Type B pancreatic cell (in vitro differentiated cells): ENCODE data around the gene CORO6. TPM values are rescaled to one million over a fixed set of nuclear protein-coding genes. Genes with fewer than 3 reads are reported as not detected.

Experiments used
- DNase-seq: peaks from one replicate; pipeline ENCODE4 v3.0.0; 2021; ENCODE audit warnings: mixed read lengths; ENCODE audit not compliant: unreplicated experiment; ENCODE audit errors: extremely low spot score
- H3K27ac Mint-ChIP-seq: 2 replicates; pipeline ENCODE4 v1.8.0; 2021; ENCODE audit warnings: mild to moderate bottlenecking, mixed read lengths
- H3K27me3 Mint-ChIP-seq: 2 replicates; pipeline ENCODE4 v1.8.0; 2021; ENCODE audit warnings: mixed read lengths
- H3K36me3 Mint-ChIP-seq: 2 replicates; pipeline ENCODE4 v1.8.0; 2021; ENCODE audit warnings: mixed read lengths
- H3K4me1 Mint-ChIP-seq: one replicate; pipeline ENCODE4 v1.8.0; 2021; ENCODE audit warnings: mixed read lengths; ENCODE audit not compliant: unreplicated experiment
- H3K4me3 Mint-ChIP-seq: 2 replicates; pipeline ENCODE4 v1.8.0; 2021; ENCODE audit warnings: mild to moderate bottlenecking, mixed read lengths
- H3K9me3 Mint-ChIP-seq: 2 replicates; pipeline ENCODE4 v1.8.0; 2021; ENCODE audit warnings: mixed read lengths
- total RNA-seq: library from RNA; stranded (reverse); gene quantifications from 2 replicates; pipeline ENCODE4 v1.2.1, GENCODE V29; 2021; ENCODE audit warnings: low replicate concordance
- TF ChIP-seq, protein P1 (sequence below): fragments of 200-600 bp; sonication (generic); conservative IDR thresholded peaks from 2 replicates; pipeline ENCODE4 v1.5.0; 2021; ENCODE audit warnings: antibody characterized with exemption, mild to moderate bottlenecking

CORO6 gene
- total RNA-seq, 1 donor from 2014 or later = 6.8 TPM

DNA sequence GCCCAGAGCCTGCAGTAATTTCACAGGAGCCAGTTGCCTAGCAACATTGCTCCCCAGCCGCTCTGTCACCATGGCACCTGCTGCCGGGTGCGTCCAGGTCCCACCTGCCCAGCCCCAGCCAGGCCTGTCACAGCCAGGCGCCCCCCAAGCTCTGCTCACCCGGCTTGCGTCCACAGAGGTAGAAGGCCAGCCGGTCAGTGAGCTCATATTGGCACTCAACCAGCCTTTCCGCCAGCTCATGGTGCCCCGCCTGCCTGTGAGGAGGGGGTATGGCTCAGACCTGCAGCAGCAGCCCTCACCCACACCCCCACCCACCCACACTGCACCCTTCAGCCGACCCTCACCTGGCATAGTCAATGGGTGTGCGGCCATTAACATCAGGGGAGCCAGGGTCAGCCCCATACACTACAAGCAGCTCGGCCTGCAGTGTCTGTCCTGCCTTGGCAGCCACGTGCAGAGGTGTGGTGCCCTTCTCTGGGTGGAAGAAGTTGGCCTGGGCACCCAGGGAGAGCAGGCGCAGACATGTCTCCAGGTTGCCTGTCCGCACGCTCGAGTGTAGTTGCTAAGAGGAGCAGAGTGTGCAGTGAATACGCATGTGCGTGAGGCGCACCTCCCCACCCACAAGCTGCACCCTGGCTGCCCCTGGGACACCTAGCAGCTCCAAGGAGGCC, 41.0 kb downstream of the CORO6 start:
- peaks cover 8% of the 10 kb centered on the region for H3K36me3 Mint-ChIP-seq
- no peak for DNase-seq
- no peak overlapping the region for H3K27ac Mint-ChIP-seq
- H3K9me3 Mint-ChIP-seq = no peaks in the 10 kb centered on the region
- H3K4me3 Mint-ChIP-seq = no peak overlapping the region
- peaks cover 14% of the 10 kb centered on the region for H3K4me1 Mint-ChIP-seq
- no peaks in the 10 kb centered on the region for H3K27me3 Mint-ChIP-seq
- TF ChIP-seq, protein P1, sequence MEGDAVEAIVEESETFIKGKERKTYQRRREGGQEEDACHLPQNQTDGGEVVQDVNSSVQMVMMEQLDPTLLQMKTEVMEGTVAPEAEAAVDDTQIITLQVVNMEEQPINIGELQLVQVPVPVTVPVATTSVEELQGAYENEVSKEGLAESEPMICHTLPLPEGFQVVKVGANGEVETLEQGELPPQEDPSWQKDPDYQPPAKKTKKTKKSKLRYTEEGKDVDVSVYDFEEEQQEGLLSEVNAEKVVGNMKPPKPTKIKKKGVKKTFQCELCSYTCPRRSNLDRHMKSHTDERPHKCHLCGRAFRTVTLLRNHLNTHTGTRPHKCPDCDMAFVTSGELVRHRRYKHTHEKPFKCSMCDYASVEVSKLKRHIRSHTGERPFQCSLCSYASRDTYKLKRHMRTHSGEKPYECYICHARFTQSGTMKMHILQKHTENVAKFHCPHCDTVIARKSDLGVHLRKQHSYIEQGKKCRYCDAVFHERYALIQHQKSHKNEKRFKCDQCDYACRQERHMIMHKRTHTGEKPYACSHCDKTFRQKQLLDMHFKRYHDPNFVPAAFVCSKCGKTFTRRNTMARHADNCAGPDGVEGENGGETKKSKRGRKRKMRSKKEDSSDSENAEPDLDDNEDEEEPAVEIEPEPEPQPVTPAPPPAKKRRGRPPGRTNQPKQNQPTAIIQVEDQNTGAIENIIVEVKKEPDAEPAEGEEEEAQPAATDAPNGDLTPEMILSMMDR = no peak

DNA sequence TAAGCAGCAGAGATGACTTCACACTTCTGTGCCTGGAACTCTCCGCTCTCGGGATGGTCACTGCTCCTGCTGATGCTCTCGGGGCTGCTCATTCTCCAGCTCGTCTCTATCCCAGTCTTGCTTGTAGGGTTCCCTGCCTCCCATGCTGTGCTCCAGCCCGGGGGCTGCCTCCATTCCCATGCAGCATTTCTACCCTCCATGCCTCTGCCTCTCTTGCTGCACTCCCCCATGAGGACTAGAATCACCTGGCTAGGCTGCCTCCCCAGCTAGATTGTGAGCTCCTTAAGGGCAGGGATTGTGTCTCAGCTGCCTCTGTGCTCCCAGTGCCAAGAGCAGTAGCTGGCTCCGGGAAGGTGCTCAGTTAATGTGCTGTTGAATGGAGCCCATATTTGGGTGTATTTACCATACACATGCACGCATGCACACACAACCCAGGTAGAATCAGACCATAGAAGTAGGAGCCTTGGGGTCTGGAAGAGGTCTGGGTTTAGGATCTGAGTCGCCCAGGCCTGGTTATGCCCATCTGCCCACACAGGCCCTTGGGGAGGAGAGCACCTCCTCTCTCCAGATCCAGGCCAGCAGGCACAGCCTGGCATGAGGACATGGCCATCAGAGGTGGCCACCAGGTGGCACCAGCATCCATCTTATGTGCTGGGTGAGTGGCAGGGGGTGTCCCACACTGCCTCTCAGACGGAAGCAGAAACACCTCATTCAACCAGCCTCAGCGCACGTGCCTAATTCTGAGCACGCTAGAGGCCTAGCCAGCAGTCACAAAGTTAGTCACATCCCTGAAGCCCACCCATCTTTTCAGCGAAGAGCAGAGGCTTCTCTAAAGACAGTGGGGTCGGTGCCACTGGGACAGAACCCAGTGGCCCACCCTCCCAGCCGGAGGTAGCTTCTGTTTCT, 42.6 kb downstream of the CORO6 start:
- TF ChIP-seq, protein P1 = peak; percentile 86
- H3K4me3 Mint-ChIP-seq = peak overlapping the region; percentile 29
- H3K9me3 Mint-ChIP-seq = no peaks in the 10 kb centered on the region
- no peaks in the 10 kb centered on the region for H3K27me3 Mint-ChIP-seq
- H3K4me1 Mint-ChIP-seq = peaks cover 14% of the 10 kb centered on the region
- DNase-seq = peak; percentile 81
- peaks cover 8% of the 10 kb centered on the region for H3K36me3 Mint-ChIP-seq
- peak overlapping the region; percentile 67 for H3K27ac Mint-ChIP-seq

DNA sequence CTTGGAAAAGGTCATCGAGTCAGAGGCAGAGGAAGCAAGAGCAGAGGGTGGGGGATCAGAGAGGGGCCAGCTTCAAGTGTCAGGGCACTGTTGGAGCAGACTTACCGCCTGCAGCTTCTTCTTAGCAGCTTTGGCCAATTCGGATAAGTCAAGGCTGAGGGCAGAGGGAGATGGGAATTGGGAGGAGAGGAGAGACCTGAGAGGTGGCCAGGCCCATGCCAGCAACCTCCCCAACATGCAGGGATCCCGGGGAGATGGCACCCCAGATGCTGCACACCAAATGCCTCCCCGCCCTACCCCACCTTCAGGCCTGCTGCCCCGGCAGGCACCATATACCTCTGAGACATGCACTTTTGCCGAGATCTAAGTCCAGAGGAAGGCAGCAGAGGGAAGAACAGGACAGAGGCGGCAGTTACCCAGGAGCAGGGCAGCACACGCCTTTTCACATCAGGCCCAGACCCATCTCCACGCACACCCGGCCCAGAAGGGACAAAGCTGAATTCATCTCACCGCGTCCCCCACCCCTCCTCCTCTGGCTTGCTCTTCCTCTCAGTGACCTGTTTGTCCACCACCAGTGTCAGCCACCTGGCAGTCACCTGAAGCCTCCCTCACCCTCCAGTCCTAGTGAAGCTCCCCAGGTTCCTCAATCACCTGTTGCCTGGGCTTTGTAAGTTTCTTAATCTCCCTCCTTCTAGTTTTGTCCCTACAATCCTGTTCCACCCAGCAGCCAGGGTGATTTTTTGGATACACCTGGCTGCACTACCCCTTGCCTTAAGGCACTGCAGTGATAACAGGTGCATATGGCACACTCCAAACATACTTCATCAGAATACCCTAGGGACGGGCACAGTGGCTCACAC, 43.9 kb downstream of the CORO6 start:
- H3K4me3 Mint-ChIP-seq = no peak overlapping the region
- H3K4me1 Mint-ChIP-seq = peaks cover 6% of the 10 kb centered on the region
- H3K36me3 Mint-ChIP-seq = peaks cover 8% of the 10 kb centered on the region
- TF ChIP-seq, protein P1 = no peak
- no peaks in the 10 kb centered on the region for H3K9me3 Mint-ChIP-seq
- H3K27me3 Mint-ChIP-seq = no peaks in the 10 kb centered on the region
- DNase-seq = no peak
- no peak overlapping the region for H3K27ac Mint-ChIP-seq

DNA sequence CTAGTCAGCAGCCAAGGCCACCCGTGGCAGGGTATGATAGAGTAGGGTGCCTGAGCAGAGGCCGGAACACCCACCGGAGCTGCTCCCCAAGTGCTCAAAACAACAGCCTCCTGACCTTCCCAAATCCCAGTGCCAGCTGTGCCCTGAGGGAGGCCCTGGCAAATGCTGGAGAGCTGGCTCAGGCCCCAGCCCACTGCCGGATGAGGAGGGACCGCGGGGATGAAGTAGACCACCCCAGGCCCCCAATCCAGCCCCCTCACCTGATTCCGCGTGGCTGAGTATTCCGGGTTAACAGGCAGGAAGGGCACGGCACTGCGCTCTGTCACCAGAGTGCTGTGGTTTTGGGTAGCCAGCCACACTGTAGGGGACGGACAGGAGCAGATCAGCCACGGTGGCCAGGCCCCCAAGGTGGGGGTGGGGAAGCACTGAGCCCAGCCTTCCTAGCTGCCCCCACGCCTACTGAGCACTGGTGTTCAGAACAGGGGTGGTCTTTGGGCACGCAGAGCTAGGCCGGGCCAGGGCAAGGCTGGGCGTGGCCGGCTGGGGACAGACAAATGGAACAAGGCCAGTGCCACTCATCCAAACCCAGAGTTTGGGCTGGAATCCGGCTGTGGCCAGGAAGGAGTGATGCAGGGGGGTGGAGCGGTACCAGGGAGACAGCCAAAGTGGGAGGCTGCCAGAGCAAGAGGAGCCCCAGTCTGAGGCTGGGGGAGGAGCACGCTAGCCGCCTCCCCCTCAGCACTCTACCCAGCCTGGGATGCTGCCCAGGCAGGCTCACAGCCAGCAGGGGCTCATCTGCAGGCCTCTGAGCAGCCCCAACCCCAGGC, 45.1 kb downstream of the CORO6 start:
- Mint-ChIP-seq H3K27ac (no peak overlapping the region), H3K27me3 (no peaks in the 10 kb centered on the region), H3K4me3 (no peak overlapping the region), H3K4me1 (peaks cover 6% of the 10 kb centered on the region), H3K9me3 (no peaks in the 10 kb centered on the region), H3K36me3 (peaks cover 8% of the 10 kb centered on the region)
- DNase-seq = no peak
- TF ChIP-seq, protein P1 = no peak

DNA sequence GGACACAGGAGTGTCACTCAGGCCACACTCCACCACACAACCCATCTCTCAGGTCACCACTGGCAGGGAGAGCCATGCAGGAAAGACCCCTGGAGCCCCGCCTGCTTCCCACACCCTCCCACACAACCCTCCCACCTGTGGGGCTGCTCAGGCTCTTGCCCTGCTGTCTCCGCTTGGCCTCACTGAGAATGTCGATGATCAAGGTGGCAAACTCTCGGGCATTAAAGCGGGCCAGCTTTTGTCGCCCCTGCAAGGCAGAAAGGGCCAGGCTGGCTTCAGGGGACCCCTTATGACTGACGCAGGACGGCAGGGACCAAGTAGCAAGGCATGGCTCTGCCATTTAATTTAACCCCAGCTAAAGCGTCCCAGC, 45.7 kb downstream of the CORO6 start:
- no peak for DNase-seq
- TF ChIP-seq, protein P1 = no peak
- Mint-ChIP-seq H3K36me3 (peaks cover 8% of the 10 kb centered on the region), H3K9me3 (no peaks in the 10 kb centered on the region), H3K27ac (no peak overlapping the region), H3K4me1 (peaks cover 6% of the 10 kb centered on the region), H3K27me3 (no peaks in the 10 kb centered on the region), H3K4me3 (no peak overlapping the region)
